Endothelial cell of umbilical vein (primary cell): ENCODE measurements around the gene MFSD6. TPM values are rescaled to one million over a fixed set of nuclear protein-coding genes. Genes with fewer than 3 reads are reported as not detected.
"Not testable (repeated sequence)": the region's sequence is repeated elsewhere in the genome, so short reads cannot be mapped to it uniquely, and the experiment has no call there.

Source experiments
- BruUV-seq: library from RNA; stranded (reverse); fragments of 400-500 nt; replicated peaks from 2 replicates; lab custom pipeline; 2021; lab: Mats Ljungman, UMichigan
- CTCF ChIA-PET: fragments of 300-600, 350-600 bp; sonication (Branson Sonifier 250); formaldehyde crosslinking; loops from one replicate; lab custom pipeline; 2021; ENCODE audit warnings: antibody characterized with exemption, inconsistent platforms; lab: Charles Lee
- POLR2A ChIA-PET: fragments of 300-600, 350-600 bp; sonication (Branson Sonifier 250); formaldehyde crosslinking; loops from one replicate; lab custom pipeline; 2021; ENCODE audit warnings: antibody characterized with exemption, inconsistent platforms; lab: Charles Lee
- DNase-seq: peaks from one replicate; pipeline ENCODE4 v3.0.0-alpha.2; 2011; ENCODE audit warnings: low read depth, low spot score
- FAIRE-seq: peaks from 2 replicates; lab custom pipeline; 2011; peaks lifted over from hg19 to GRCh38; lab: Jason Lieb, UNC
- H2AFZ ChIP-seq: 2 replicates; pipeline ENCODE4 v1.6.0; 2012; ENCODE audit warnings: low read depth, low read length, control low read depth, inconsistent platforms
- H3K27ac ChIP-seq: 2 replicates; pipeline ENCODE4 v1.5.1; 2011; ENCODE audit warnings: low read depth, mild to moderate bottlenecking, control low read depth, low read length, moderate library complexity; ENCODE audit not compliant: insufficient read depth
- H3K27me3 ChIP-seq, 2 experiments: 2 replicates each; pipeline versions ENCODE4 v1.6.0 to v1.6.1; 2011; ENCODE audit warnings: low read length in 2 of 2, mixed read lengths in 1 of 2; ENCODE audit not compliant: control insufficient read depth in 2 of 2, insufficient read depth in 2 of 2
- H3K36me3 ChIP-seq, 2 experiments: 2 replicates in 1 of 2; 3 replicates in 1 of 2; pipeline ENCODE4 v1.5.1; 2011; ENCODE audit warnings: low read length in 2 of 2, mild to moderate bottlenecking in 1 of 2, moderate library complexity in 1 of 2; ENCODE audit not compliant: control insufficient read depth in 2 of 2, insufficient read depth in 2 of 2; ENCODE audit errors: extremely low read depth in 1 of 2
- H3K4me1 ChIP-seq: 3 replicates; pipeline ENCODE4 v1.5.1; 2011; ENCODE audit warnings: mild to moderate bottlenecking, low read length; ENCODE audit not compliant: control insufficient read depth, insufficient read depth; ENCODE audit errors: extremely low read depth
- H3K4me2 ChIP-seq: 2 replicates; pipeline ENCODE4 v1.6.1; 2011; ENCODE audit warnings: low read length, control low read depth, mixed read lengths; ENCODE audit not compliant: insufficient read depth
- H3K4me3 ChIP-seq, 3 experiments: fragments of 200-600 bp in 1 of 3; sonication (generic), shearing (Covaris generic) in 1 of 3; replicated peaks in 1 of 3; 2 replicates each; pipeline ENCODE4 v1.5.1; 2011 to 2016; ENCODE audit warnings: control low read depth in 3 of 3, low read length in 3 of 3, mild to moderate bottlenecking in 2 of 3, inconsistent platforms in 1 of 3, low read depth in 1 of 3, moderate library complexity in 1 of 3; ENCODE audit not compliant: insufficient read depth in 1 of 3
- H3K79me2 ChIP-seq: 2 replicates; pipeline ENCODE4 v1.6.0; 2012; ENCODE audit warnings: low read length, inconsistent platforms; ENCODE audit not compliant: control insufficient read depth, insufficient read depth
- H3K9ac ChIP-seq: replicated peaks from 2 replicates; pipeline ENCODE3; 2011; ENCODE audit warnings: low read length, control low read depth; ENCODE audit not compliant: insufficient read depth; ENCODE audit errors: extremely low read depth
- H3K9me1 ChIP-seq: replicated peaks from 3 replicates; pipeline ENCODE4 v1.6.0; 2011; ENCODE audit warnings: mild to moderate bottlenecking, low read length; ENCODE audit not compliant: control insufficient read depth, insufficient read depth; ENCODE audit errors: extremely low read depth
- H3K9me3 ChIP-seq: replicated peaks from 2 replicates; pipeline ENCODE4 v1.5.1; 2012; ENCODE audit warnings: low read length, inconsistent platforms; ENCODE audit not compliant: control insufficient read depth, insufficient read depth
- H4K20me1 ChIP-seq: replicated peaks from 2 replicates; pipeline ENCODE3; 2011; ENCODE audit warnings: mild to moderate bottlenecking, low read length; ENCODE audit not compliant: control insufficient read depth, insufficient read depth; ENCODE audit errors: extremely low read depth
- CTCF ChIP-seq, 2 donors: IDR thresholded peaks; 1 replicate in 1 of 2; 2 replicates in 1 of 2; pipeline ENCODE4 v1.5.1; 2011; ENCODE audit warnings: low read length in 2 of 2, mild to moderate bottlenecking in 2 of 2, moderate library complexity in 2 of 2, control low read depth in 1 of 2, inconsistent platforms in 1 of 2, low read depth in 1 of 2; ENCODE audit not compliant: insufficient read depth in 1 of 2; ENCODE audit errors: extremely low read depth in 1 of 2
- EZH2 ChIP-seq: IDR thresholded peaks from 2 replicates; pipeline ENCODE4 v1.6.1; 2012; ENCODE audit warnings: borderline replicate concordance, low read depth, mild to moderate bottlenecking, moderate library complexity, low read length, inconsistent platforms; ENCODE audit not compliant: severe bottlenecking
- GATA2 ChIP-seq: IDR thresholded peaks from 2 replicates; pipeline ENCODE4 v1.7.0; 2011; ENCODE audit warnings: low read depth, mild to moderate bottlenecking, moderate library complexity, mixed read lengths, low read length; ENCODE audit not compliant: insufficient read length, insufficient read depth
- JUN ChIP-seq: IDR thresholded peaks from 2 replicates; pipeline ENCODE4 v1.6.1; 2011; ENCODE audit warnings: borderline replicate concordance, low read depth; ENCODE audit not compliant: insufficient read length, insufficient read depth
- MAX ChIP-seq: IDR thresholded peaks from 2 replicates; pipeline ENCODE4 v1.6.1; 2011; ENCODE audit not compliant: insufficient read depth, insufficient read length
- MYC ChIP-seq: IDR thresholded peaks from one replicate; pipeline ENCODE4 v1.6.1; 2011; ENCODE audit warnings: mild to moderate bottlenecking, low read depth, low read length
- POLR2A ChIP-seq: IDR thresholded peaks from 2 replicates; pipeline ENCODE4 v1.6.1; 2012; ENCODE audit warnings: low read depth, mild to moderate bottlenecking, control low read depth, low read length
- dilution Hi-C: fragments of 300-500 bp; cut with MboI; formaldehyde crosslinking; loops from one replicate; pipeline ENCODE4 v1.15.0; 2019; ENCODE audit warnings: low sequenced_read_pairs; ENCODE audit not compliant: extremely low pct_ligation_motif_present
- intact Hi-C: fragments of 100-400 bp; cut with micrococcal nuclease; formaldehyde crosslinking; loops from one replicate; pipeline ENCODE4 v1.10.0; 2022
- polyA plus RNA-seq, 4 experiments: library from polyadenylated mRNA; depleted of rRNA in 3 of 4; stranded (reverse) in 3 of 4; unstranded in 1 of 4; fragments of >200 nt; gene quantifications; 2 replicates each; pipeline versions ENCODE4 v1.2.1 to v1.2.3, GENCODE V29; 2011 to 2012; ENCODE audit warnings: missing spikeins in 1 of 4
- total RNA-seq: library from RNA; stranded (reverse); gene quantifications from 2 replicates; pipeline ENCODE4 v1.2.3, GENCODE V29; 2021

The MFSD6 gene
- total and polyA plus RNA-seq, 2 donors (not counting 3 experiments of a cell fraction or from before 2014, with no cell fraction given): 4.3 to 4.5 TPM

GRCh38 chr2:190490502-190490901 lies 82.3 kb downstream of the MFSD6 start:
- Histone ChIP-seq H3K4me1 (no peaks in the 10 kb centered on the region), H2AFZ (no peak overlapping the region), H3K4me3 (no peak overlapping the region), H4K20me1 (no peaks in the 10 kb centered on the region), H3K9me1 (no peaks in the 10 kb centered on the region), H3K36me3 (no peaks in the 10 kb centered on the region), H3K27me3 (no peaks in the 10 kb centered on the region), H3K79me2 (no peaks in the 10 kb centered on the region), H3K27ac (no peak overlapping the region), H3K9ac (no peak overlapping the region), H3K9me3 (no peaks in the 10 kb centered on the region), H3K4me2 (no peak overlapping the region)
- intact Hi-C loops (no loop called here), dilution Hi-C loops (no loop called here)
- DNase-seq: no peak
- POLR2A ChIA-PET: no interaction called here
- CTCF ChIA-PET: no interaction called here
- no TSS peak for BruUV-seq
- TF ChIP-seq MAX (no peak), JUN (no peak), MYC (no peak)
- FAIRE-seq: no peak

GRCh38 chr2:190493095-190493494 lies 84.9 kb downstream of the MFSD6 start:
- no peak overlapping the region for H2AFZ ChIP-seq
- no peaks in the 10 kb centered on the region for H3K4me1 ChIP-seq
- dilution Hi-C loops: no loop called here
- FAIRE-seq (no peak), DNase-seq (no peak)
- TF ChIP-seq EZH2 (no peak), POLR2A (no peak), CTCF (IDR thresholded peaks at IDR 0.05; ENCODE audit: extremely low read depth in 1 of 2, insufficient read depth in 1 of 2, low read depth in 1 of 2, low read length in 2 of 2) (no peak), MYC (no peak), MAX (no peak), GATA2 (no peak), JUN (no peak)
- no TSS peak for BruUV-seq
- no peak overlapping the region for H3K4me2 ChIP-seq
- H3K27ac ChIP-seq: no peak overlapping the region
- H3K27me3 ChIP-seq: no peaks in the 10 kb centered on the region
- CTCF ChIA-PET: interaction anchor here (1.2 kb wide), 1 partner anchor 13 kb away, joined by 4 read pairs; no protein-coding TSS in a partner anchor
- no peaks in the 10 kb centered on the region for H3K36me3 ChIP-seq
- intact Hi-C loops: no loop called here
- no peaks in the 10 kb centered on the region for H3K9me3 ChIP-seq
- H3K9ac ChIP-seq: no peak overlapping the region
- POLR2A ChIA-PET: no interaction called here
- no peaks in the 10 kb centered on the region for H3K9me1 ChIP-seq
- no peaks in the 10 kb centered on the region for H3K79me2 ChIP-seq
- no peak overlapping the region for H3K4me3 ChIP-seq
- H4K20me1 ChIP-seq: no peaks in the 10 kb centered on the region

GRCh38 chr2:190494600-190495227 lies 86.6 kb downstream of the MFSD6 start:
- H3K27me3 ChIP-seq, DNase-seq, H3K36me3 ChIP-seq, H3K9ac ChIP-seq, H3K9me3 ChIP-seq, H3K9me1 ChIP-seq, dilution Hi-C loops, H4K20me1 ChIP-seq, POLR2A ChIA-PET, H3K4me3 ChIP-seq, H2AFZ ChIP-seq, intact Hi-C loops, H3K4me2 ChIP-seq, H3K79me2 ChIP-seq, FAIRE-seq, BruUV-seq, H3K27ac ChIP-seq, H3K4me1 ChIP-seq: not testable (repeated sequence)
- CTCF ChIA-PET: interaction anchor here (0.9 kb wide), 1 partner anchor 14 kb away, joined by 3 read pairs; no protein-coding TSS in a partner anchor
